ENCODE results near the gene ST6GALNAC4.

- TF ChIP-seq CTCF (optimal IDR thresholded peaks at IDR 0.05 in 1 of 3, IDR thresholded peaks at IDR 0.05 in 1 of 3, conservative IDR thresholded peaks at IDR 0.05 in 1 of 3; ENCODE audit: extremely low read depth in 1 of 3, insufficient read depth in 2 of 3, low read length in 3 of 3): no peak
- no peak for TF ChIP-seq EZH2 (IDR thresholded peaks at IDR 0.05; ENCODE audit: low read length)
Observed at GRCh38 chr9:127924736-127925444, 8.0 kb upstream of the ST6GALNAC4 start.
